ENCODE measurements around the gene RFC4. TPM values are rescaled to one million over a fixed set of nuclear protein-coding genes. Genes with fewer than 3 reads are reported as not detected.

Gene RFC4
- total and polyA plus RNA-seq, 2 of the 13 experiments (the other 11 are each of a cell fraction or from before 2014, with no cell fraction given), result 18.5 to 103 TPM

DNA sequence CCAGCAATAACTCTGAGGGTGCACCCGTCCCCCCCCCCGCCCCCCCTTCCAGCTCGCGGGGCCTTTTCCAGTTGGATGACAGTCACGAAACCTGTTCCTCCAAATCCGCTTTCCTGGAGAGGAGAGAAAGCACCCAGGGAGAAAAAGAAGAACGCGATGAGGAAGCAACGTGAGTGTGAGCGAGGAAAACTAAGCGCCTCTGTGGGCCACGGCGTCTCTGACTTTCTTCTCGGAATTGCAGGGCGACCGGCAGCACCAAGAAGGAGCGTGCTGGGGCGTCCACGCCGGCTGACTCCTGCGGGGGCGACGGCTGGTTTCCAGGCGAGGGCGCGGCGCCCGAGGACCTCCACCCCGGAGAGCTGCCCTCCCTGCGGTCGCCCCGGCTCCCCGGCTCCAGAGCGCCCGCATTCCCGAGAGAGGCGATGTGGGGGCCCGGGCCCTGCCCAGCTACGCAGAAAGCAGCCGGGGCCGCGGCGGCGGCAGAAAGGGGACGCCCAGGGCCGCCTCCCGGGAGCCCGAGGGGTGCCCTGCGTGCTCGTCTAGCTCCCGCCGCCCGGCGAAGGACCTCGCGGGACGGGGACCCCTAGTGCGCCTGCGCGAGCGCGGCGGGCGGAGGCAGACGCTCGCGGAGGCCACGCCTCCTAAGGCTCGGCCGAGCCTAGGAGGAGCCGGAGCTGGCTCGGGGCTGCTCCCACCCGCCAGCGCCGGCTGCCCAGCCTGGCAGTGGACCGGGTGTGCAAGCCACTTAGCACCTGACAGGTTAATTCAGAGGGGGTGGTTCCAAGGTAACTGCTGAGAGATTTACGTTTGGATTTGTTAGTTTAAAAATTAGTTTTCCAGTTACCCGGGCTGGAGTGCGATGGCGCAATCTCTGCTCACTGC, 20.9 kb upstream of the RFC4 start (continued):
- no peak for TF ChIP-seq RXRB (CRISPR knock-in tag; IDR thresholded peaks at IDR 0.05; ENCODE audit: borderline replicate concordance)
- 0 out of 2 replicates have a peak, but pooled peaks have one; percentile 31 for TF ChIP-seq MXD4 (CRISPR knock-in tag; IDR thresholded peaks at IDR 0.05)
- TF ChIP-seq ONECUT2 (CRISPR knock-in tag; IDR thresholded peaks at IDR 0.05), result no peak
- TF ChIP-seq CREM (IDR thresholded peaks at IDR 0.05), result no peak
- TF ChIP-seq CREM (CRISPR knock-in tag; IDR thresholded peaks at IDR 0.05), result no peak
- peak; percentile 78 for TF ChIP-seq ZNF776 (CRISPR knock-in tag; IDR thresholded peaks at IDR 0.05)
- no peak for TF ChIP-seq ZNF274 (CRISPR knock-in tag; IDR thresholded peaks at IDR 0.05)
- no peak for TF ChIP-seq ZKSCAN5 (CRISPR knock-in tag; IDR thresholded peaks at IDR 0.05)
- 0 out of 2 replicates have a peak, but pooled peaks have one; percentile 39 for TF ChIP-seq MYC (CRISPR knock-in tag; IDR thresholded peaks at IDR 0.05; ENCODE audit: borderline replicate concordance)
- no peak for TF ChIP-seq ZNF382 (CRISPR knock-in tag; IDR thresholded peaks at IDR 0.05; ENCODE audit: borderline replicate concordance)
- TF ChIP-seq POGZ (CRISPR knock-in tag; IDR thresholded peaks at IDR 0.05), result peak; percentile 41; the same call in 1 of the 2 replicates
- TF ChIP-seq HDAC1 (CRISPR knock-in tag; IDR thresholded peaks at IDR 0.05), result peak; percentile 33; the same call in 1 of the 2 replicates
- TF ChIP-seq NFE2L1 (CRISPR knock-in tag; IDR thresholded peaks at IDR 0.05; ENCODE audit: borderline replicate concordance), result no peak
- no peak for TF ChIP-seq BATF2 (CRISPR knock-in tag; IDR thresholded peaks at IDR 0.05)
- 0 out of 2 replicates have a peak, but pooled peaks have one; percentile 26 for TF ChIP-seq KLF12 (CRISPR knock-in tag; IDR thresholded peaks at IDR 0.05; ENCODE audit: borderline replicate concordance)
- TF ChIP-seq NFKB2 (CRISPR knock-in tag; IDR thresholded peaks at IDR 0.05; ENCODE audit: borderline replicate concordance), result peak; percentile 69; the same call in 1 of the 2 replicates
- no peak for TF ChIP-seq NR2F2 (IDR thresholded peaks at IDR 0.05; ENCODE audit: borderline replicate concordance, low read depth)
- no peak for TF ChIP-seq NFATC3 (CRISPR knock-in tag; IDR thresholded peaks at IDR 0.05)
- no peak for TF ChIP-seq TBX2 (CRISPR knock-in tag; IDR thresholded peaks at IDR 0.05; ENCODE audit: borderline replicate concordance)
- TF ChIP-seq, protein P1, sequence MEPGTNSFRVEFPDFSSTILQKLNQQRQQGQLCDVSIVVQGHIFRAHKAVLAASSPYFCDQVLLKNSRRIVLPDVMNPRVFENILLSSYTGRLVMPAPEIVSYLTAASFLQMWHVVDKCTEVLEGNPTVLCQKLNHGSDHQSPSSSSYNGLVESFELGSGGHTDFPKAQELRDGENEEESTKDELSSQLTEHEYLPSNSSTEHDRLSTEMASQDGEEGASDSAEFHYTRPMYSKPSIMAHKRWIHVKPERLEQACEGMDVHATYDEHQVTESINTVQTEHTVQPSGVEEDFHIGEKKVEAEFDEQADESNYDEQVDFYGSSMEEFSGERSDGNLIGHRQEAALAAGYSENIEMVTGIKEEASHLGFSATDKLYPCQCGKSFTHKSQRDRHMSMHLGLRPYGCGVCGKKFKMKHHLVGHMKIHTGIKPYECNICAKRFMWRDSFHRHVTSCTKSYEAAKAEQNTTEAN (CRISPR knock-in tag; conservative IDR thresholded peaks at IDR 0.05), result 0 out of 2 replicates have a peak, but pooled peaks have one; percentile 27
- peak; percentile 75; the same call in 1 of the 2 replicates for TF ChIP-seq YEATS4 (CRISPR knock-in tag; IDR thresholded peaks at IDR 0.05; ENCODE audit: borderline replicate concordance)
- peak; percentile 40; the same call in 1 of the 2 replicates for TF ChIP-seq ZNF138 (CRISPR knock-in tag; IDR thresholded peaks at IDR 0.05; ENCODE audit: low read depth)
- no peak; the same call in 1 of the 2 replicates for TF ChIP-seq ZNF501 (CRISPR knock-in tag; IDR thresholded peaks at IDR 0.05)
- TF ChIP-seq CTCF (CRISPR knock-in tag; IDR thresholded peaks at IDR 0.05), result no peak

All from HepG2 (cell line).